Neutrophil (primary cell): Measurements from ENCODE around the gene HDGFL2.

Experiments
- H3K27ac ChIP-seq: fragments of 200-600 bp; sonication (generic); 2 replicates; pipeline ENCODE4 v1.5.1; 2016; ENCODE audit warnings: mild to moderate bottlenecking, moderate library complexity
- H3K27me3 ChIP-seq: fragments of 200-600 bp; sonication (generic); 2 replicates; pipeline ENCODE4 v1.6.0; 2016; ENCODE audit warnings: mild to moderate bottlenecking
- H3K36me3 ChIP-seq: fragments of 200-600 bp; sonication (generic); 2 replicates; pipeline ENCODE4 v1.5.1; 2017
- H3K4me1 ChIP-seq, 2 experiments: fragments of 200-600 bp in 1 of 2; sonication (generic) in 1 of 2; 1 replicate in 1 of 2; 2 replicates in 1 of 2; pipeline versions ENCODE4 v1.5.1 to v1.6.1; 2013 to 2016; ENCODE audit warnings: low read depth in 1 of 2, low read length in 1 of 2, mild to moderate bottlenecking in 1 of 2, moderate library complexity in 1 of 2; ENCODE audit not compliant: control insufficient read depth in 1 of 2, insufficient read depth in 1 of 2
- H3K4me3 ChIP-seq, 2 experiments: fragments of 200-600 bp in 1 of 2; sonication (generic) in 1 of 2; 1 replicate in 1 of 2; 2 replicates in 1 of 2; pipeline ENCODE4 v1.5.1; 2013 to 2016; ENCODE audit warnings: low read depth in 1 of 2, low read length in 1 of 2, mild to moderate bottlenecking in 1 of 2, moderate library complexity in 1 of 2
- H3K9me3 ChIP-seq: fragments of 200-600 bp; sonication (generic); 2 replicates; pipeline ENCODE4 v1.5.1; 2016
- TF ChIP-seq, protein P1 (sequence below): fragments of 200-600 bp; sonication (generic); IDR thresholded peaks from 2 replicates; pipeline ENCODE4 v1.5.1; 2016; ENCODE audit warnings: antibody characterized with exemption

HDGFL2 gene

DNA sequence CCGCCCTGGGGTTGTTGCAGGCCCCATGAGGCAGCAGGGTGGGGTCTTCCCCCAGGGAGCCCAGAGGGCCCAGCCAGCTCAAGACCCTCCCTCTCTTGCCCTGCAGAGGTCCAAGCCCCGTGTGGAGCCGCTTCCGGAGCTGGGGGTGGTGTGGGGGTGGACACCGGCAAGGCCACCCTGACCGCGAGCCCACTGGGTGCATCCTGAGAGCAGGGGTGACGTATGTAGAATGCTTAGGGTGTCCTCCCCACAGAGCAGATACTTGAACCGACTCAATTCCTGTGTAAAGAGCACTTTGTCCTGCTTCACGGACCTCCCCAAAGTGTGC, 29.3 kb upstream of the HDGFL2 start:
- Histone ChIP-seq H3K27ac (no peak overlapping the region), H3K27me3 (no peaks in the 10 kb centered on the region), H3K9me3 (no peaks in the 10 kb centered on the region), H3K4me1 (no peaks in the 10 kb centered on the region), H3K4me3 (no peak overlapping the region), H3K36me3 (peaks cover 68% of the 10 kb centered on the region)
- TF ChIP-seq, protein P1, sequence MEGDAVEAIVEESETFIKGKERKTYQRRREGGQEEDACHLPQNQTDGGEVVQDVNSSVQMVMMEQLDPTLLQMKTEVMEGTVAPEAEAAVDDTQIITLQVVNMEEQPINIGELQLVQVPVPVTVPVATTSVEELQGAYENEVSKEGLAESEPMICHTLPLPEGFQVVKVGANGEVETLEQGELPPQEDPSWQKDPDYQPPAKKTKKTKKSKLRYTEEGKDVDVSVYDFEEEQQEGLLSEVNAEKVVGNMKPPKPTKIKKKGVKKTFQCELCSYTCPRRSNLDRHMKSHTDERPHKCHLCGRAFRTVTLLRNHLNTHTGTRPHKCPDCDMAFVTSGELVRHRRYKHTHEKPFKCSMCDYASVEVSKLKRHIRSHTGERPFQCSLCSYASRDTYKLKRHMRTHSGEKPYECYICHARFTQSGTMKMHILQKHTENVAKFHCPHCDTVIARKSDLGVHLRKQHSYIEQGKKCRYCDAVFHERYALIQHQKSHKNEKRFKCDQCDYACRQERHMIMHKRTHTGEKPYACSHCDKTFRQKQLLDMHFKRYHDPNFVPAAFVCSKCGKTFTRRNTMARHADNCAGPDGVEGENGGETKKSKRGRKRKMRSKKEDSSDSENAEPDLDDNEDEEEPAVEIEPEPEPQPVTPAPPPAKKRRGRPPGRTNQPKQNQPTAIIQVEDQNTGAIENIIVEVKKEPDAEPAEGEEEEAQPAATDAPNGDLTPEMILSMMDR, result no peak

DNA sequence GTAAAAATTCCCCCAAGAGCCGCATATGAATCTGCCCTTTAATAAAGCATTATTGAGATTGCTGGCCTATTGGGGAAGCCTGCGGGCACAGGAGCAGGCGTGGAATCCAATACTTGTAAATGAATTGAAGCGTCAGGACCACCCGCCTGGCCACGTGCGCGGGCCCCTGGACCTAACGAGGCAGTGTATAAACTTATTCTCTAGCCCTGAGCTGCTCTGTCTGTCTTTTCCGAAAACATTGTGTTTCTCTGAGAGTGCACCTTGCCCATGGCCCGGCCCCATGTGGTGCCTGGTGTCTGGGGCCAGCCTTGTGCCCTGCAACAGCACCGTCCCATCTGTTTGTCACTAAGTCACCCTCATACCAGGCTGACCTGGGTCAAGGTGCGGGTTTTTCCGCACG, 28.9 kb upstream of the HDGFL2 start:
- Histone ChIP-seq H3K9me3 (no peaks in the 10 kb centered on the region), H3K4me1 (no peaks in the 10 kb centered on the region), H3K4me3 (no peak overlapping the region), H3K27ac (no peak overlapping the region), H3K27me3 (no peaks in the 10 kb centered on the region), H3K36me3 (peaks cover 72% of the 10 kb centered on the region)
- TF ChIP-seq, protein P1, result no peak

DNA sequence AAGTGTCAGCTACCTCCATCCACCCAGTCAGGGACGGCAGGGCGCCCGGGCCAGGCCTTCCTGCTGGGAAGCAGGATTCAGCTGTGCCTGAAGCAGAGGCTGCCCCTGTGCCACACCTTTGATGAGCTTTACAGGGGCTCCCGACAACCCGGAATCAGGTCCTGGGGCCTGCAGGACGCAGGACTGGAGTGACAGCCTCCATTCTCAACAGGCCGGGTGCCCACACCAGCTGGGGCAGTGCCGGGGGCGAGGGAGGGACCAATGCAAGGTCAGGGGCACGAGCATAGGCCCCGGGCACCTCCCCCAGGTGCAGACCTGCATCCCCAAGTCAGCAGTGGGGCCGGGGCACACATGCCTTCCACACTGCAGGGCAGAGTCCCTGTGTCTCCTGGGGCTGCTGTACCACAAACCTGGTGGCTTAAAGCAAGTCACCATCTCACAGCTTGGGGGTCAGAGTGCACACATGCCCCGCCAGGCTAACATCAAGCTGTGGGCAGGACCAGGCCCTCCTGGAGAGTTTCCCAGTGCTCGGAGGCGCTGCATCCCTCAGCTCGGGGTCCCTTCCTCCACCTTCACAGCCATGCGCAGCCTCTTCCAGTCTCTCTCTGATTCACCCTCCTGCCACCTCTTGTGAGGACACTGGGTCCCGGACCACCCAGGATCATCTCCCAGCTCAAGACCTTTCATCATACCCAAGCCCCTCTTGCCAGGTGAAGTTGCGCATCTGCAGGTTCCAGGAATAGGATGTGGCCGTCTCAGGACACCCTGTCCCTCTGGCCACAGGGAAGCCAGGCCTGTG, 27.9 kb upstream of the HDGFL2 start:
- no peaks in the 10 kb centered on the region for H3K9me3 ChIP-seq
- no peaks in the 10 kb centered on the region for H3K27me3 ChIP-seq
- peaks cover 80% of the 10 kb centered on the region for H3K36me3 ChIP-seq
- H3K27ac ChIP-seq, result no peak overlapping the region
- H3K4me1 ChIP-seq, result no peaks in the 10 kb centered on the region
- TF ChIP-seq, protein P1, result no peak
- no peak overlapping the region for H3K4me3 ChIP-seq

DNA sequence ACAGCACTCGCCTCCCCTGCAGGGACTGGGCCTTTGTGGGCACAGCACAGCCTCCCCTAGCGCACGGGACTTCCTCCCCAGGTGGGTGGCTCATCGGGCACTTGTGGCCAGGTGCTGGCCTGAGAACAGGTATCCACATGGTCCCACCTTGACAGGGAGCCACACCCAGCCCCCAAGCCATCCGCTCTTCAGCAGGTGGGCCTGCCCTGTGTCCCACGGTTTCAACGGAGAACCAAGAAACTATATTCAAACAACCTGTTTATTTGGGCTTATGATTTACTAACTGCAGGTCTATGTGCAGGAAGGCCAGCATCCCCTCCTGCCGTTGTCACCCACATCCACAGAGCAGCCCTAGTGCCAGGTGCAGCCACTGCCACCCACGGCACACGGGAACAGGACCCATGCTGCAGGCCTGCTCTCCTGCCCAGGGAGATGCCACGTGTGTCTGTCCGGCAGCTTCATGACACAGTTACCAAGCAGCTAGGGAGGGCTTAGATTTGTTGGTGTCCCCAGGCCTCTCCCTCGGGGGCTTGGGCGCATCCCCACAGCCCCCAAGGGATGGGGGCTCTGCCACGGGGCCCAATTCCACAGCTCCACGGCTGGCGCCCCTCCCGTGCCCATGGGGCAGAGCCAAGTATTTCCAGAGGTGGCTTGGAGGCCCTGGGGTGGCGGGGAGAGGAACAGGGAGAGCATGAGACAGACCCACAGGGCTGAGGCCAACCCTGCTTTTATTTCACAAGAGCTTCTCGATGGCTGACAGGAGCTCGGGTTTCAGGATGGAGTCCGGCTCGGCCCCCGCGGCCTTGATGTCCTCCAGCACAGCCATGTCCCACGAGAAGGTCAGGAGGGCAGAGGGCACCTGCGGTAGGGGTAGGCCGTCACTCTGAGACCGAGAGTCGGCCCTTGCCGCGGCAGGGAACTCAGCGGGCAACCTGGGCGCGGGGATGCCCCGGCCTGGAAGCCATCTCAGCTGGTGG, 27.0 kb upstream of the HDGFL2 start:
- Histone ChIP-seq H3K27me3 (no peaks in the 10 kb centered on the region), H3K36me3 (peaks cover 80% of the 10 kb centered on the region), H3K9me3 (no peaks in the 10 kb centered on the region), H3K4me3 (no peak overlapping the region), H3K27ac (no peak overlapping the region), H3K4me1 (no peaks in the 10 kb centered on the region)
- TF ChIP-seq, protein P1, result no peak

DNA sequence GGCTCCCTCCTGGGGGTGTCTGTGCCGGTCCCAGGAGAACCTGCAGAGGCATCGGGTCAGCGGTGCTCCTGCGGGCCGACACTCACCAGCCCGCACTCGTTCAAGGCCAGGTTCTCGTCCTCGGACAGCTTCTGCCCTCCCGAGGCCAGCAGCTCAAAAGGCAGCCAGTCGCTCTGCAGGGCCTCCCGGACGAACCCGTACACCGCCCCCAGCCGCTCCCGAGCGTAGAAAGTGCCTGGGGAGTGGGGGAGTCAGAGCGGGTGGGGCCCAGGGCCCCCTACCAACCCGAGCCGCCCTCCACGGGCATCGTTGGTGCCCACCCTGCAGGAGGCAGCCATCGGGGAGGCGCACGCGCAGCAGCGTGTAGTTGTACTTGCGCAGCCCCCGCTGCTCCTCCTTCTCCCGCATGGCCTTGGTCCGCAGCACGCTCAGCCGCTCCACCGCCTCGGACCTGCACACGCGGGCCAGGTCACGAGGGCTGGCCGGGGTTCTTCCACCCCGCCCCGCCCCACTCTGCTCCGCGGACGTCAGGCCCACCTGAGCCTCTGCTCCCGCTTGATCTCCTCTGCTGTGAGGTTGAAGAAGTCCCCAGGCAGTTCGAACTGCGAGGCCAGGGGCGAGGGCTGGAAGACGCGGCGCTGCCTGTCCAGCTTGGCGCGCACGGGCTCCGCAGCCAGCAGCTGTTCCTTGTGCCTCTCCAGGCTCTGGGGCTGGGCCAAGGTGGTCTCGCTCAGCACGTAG, 26.0 kb upstream of the HDGFL2 start:
- H3K9me3 ChIP-seq, result no peaks in the 10 kb centered on the region
- no peaks in the 10 kb centered on the region for H3K4me1 ChIP-seq
- TF ChIP-seq, protein P1, result no peak
- no peak overlapping the region for H3K4me3 ChIP-seq
- no peak overlapping the region for H3K27ac ChIP-seq
- no peaks in the 10 kb centered on the region for H3K27me3 ChIP-seq
- H3K36me3 ChIP-seq, result peaks cover 84% of the 10 kb centered on the region
